ENCODE results near the gene MARCHF2. TPM values are rescaled to one million over a fixed set of nuclear protein-coding genes. Genes with fewer than 3 reads are reported as not detected.

MARCHF2 gene
- total and polyA plus RNA-seq, 2 donors (not counting 3 experiments of a cell fraction or from before 2014, with no cell fraction given): 43.5 to 91.9 TPM

DNA sequence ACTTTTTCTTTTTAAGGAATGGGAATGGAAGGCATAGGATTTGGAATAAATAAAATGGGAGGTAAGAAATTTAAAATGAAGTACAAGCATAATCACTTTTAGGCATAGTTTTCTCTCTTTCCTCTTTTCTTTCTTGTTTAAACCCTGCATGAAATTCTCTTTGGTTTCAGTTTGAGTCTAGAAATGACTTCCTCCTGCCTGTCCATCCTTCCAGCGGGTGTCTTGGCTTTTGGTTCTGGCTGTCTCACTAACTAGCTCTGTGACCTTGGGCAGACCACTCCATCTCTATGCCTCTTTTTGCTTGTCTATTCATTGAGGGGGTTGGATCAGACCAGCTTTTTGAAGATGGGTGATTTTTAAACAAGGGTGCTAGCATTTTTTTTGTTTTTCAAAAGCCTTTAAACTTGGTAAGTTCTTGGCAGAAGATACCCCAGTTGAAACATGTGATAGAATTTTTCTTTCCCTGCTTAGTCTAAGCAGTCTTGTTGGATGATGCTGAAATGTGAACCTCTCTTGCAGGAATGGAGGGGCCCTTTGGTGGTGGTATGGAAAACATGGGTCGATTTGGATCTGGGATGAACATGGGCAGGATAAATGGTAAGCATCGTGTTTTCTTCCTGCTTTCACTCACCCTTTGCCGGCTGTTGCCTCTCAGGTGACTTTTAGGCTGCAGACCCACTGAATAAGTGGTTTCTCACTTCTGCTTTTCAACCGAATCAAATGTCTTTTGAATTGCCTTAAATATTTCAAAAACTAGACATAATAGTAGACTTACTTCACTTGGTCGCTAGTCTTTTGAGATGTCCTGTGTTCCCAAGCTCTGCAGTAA, 60.8 kb downstream of the MARCHF2 start:
- Histone ChIP-seq H4K20me1 (replicated peaks; ENCODE audit: control insufficient read depth, extremely low read depth, insufficient read depth, low read length) (peaks cover 2% of the 10 kb centered on the region), H3K27ac (ENCODE audit: insufficient read depth, low read depth, low read length) (no peak overlapping the region), H3K9ac (replicated peaks; ENCODE audit: extremely low read depth, insufficient read depth, low read length) (no peak overlapping the region), H3K36me3 (ENCODE audit: control insufficient read depth in 2 of 2, extremely low read depth in 1 of 2, insufficient read depth in 2 of 2, low read length in 2 of 2) (peaks cover 40 to 64% of the 10 kb centered on the region in 2 experiments), H2AFZ (ENCODE audit: low read depth, low read length) (no peak overlapping the region), H3K4me3 (replicated peaks in 1 of 3; ENCODE audit: insufficient read depth in 1 of 3, low read depth in 1 of 3, low read length in 3 of 3) (no peak overlapping the region), H3K9me1 (replicated peaks; ENCODE audit: control insufficient read depth, extremely low read depth, insufficient read depth, low read length) (no peaks in the 10 kb centered on the region), H3K4me2 (ENCODE audit: insufficient read depth, low read length) (no peak overlapping the region), H3K9me3 (replicated peaks; ENCODE audit: control insufficient read depth, insufficient read depth, low read length) (no peaks in the 10 kb centered on the region), H3K27me3 (ENCODE audit: control insufficient read depth in 2 of 2, insufficient read depth in 2 of 2, low read length in 2 of 2) (no peaks in the 10 kb centered on the region), H3K79me2 (ENCODE audit: control insufficient read depth, insufficient read depth, low read length) (peaks cover 68% of the 10 kb centered on the region), H3K4me1 (ENCODE audit: control insufficient read depth, extremely low read depth, insufficient read depth, low read length) (no peaks in the 10 kb centered on the region)
- FAIRE-seq (no peak), DNase-seq (ENCODE audit: low read depth, low spot score) (no peak)
- ChIA-PET CTCF (no interaction called here), POLR2A (interaction anchor here (0.7 kb wide), 1 partner anchor 133 kb away, joined by 4 read pairs; no protein-coding TSS in a partner anchor)
- TF ChIP-seq MYC (IDR thresholded peaks at IDR 0.05; ENCODE audit: low read depth, low read length) (no peak), POLR2A (IDR thresholded peaks at IDR 0.05; ENCODE audit: low read depth, low read length) (no peak), CTCF (IDR thresholded peaks at IDR 0.05; ENCODE audit: extremely low read depth in 1 of 2, insufficient read depth in 1 of 2, low read depth in 1 of 2, low read length in 2 of 2) (no peak), EZH2 (IDR thresholded peaks at IDR 0.05; ENCODE audit: borderline replicate concordance, low read depth, low read length, severe bottlenecking) (no peak), POLR2AphosphoS5 (IDR thresholded peaks at IDR 0.05; ENCODE audit: insufficient read depth, low read depth, low read length) (no peak), GATA2 (IDR thresholded peaks at IDR 0.05; ENCODE audit: insufficient read depth, insufficient read length, low read depth, low read length) (no peak), JUN (IDR thresholded peaks at IDR 0.05; ENCODE audit: borderline replicate concordance, insufficient read depth, insufficient read length, low read depth) (no peak), FOS (IDR thresholded peaks at IDR 0.05; ENCODE audit: borderline replicate concordance, insufficient read depth, low read length) (no peak)
- TF ChIP-seq, protein P1, sequence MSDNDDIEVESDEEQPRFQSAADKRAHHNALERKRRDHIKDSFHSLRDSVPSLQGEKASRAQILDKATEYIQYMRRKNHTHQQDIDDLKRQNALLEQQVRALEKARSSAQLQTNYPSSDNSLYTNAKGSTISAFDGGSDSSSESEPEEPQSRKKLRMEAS (IDR thresholded peaks at IDR 0.05; ENCODE audit: insufficient read depth, insufficient read length): no peak
- intact Hi-C loops (cut with micrococcal nuclease) (no loop called here), dilution Hi-C loops (cut with MboI; ENCODE audit: extremely low pct_ligation_motif_present, low sequenced_read_pairs) (no loop called here)
- no TSS peak for BruUV-seq (replicated peaks)
